ENCODE measurements around the gene PFN2.

Gene PFN2

DNA sequence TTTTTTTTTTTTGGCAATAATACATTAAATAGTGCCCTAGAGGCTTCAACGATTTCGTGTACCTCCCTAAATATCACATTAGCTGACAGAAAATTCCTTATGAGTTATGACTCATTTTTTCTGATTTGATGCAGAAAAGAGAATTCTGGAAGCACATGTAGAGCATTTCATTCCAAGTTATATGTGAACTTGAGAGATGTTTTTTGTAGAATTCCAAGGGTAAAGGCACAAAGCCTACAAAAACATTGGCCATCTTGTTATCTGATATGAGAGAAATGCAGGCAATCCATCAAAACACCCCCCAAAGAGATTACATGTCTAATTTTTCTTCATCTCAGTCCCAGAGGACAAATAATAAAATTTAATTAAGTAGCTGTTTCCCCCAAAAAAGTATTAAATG is 6.7 kb upstream of the PFN2 start:
- no peak for DNase-seq (ENCODE audit: extremely low read depth, low read depth)
- TF ChIP-seq, protein P1, sequence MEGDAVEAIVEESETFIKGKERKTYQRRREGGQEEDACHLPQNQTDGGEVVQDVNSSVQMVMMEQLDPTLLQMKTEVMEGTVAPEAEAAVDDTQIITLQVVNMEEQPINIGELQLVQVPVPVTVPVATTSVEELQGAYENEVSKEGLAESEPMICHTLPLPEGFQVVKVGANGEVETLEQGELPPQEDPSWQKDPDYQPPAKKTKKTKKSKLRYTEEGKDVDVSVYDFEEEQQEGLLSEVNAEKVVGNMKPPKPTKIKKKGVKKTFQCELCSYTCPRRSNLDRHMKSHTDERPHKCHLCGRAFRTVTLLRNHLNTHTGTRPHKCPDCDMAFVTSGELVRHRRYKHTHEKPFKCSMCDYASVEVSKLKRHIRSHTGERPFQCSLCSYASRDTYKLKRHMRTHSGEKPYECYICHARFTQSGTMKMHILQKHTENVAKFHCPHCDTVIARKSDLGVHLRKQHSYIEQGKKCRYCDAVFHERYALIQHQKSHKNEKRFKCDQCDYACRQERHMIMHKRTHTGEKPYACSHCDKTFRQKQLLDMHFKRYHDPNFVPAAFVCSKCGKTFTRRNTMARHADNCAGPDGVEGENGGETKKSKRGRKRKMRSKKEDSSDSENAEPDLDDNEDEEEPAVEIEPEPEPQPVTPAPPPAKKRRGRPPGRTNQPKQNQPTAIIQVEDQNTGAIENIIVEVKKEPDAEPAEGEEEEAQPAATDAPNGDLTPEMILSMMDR (IDR thresholded peaks at IDR 0.05; ENCODE audit: low read depth, low read length, missing control alignments) = no peak
- H3K4me3 ChIP-seq (replicated peaks; ENCODE audit: low read depth, low read length) = no peak overlapping the region

DNA sequence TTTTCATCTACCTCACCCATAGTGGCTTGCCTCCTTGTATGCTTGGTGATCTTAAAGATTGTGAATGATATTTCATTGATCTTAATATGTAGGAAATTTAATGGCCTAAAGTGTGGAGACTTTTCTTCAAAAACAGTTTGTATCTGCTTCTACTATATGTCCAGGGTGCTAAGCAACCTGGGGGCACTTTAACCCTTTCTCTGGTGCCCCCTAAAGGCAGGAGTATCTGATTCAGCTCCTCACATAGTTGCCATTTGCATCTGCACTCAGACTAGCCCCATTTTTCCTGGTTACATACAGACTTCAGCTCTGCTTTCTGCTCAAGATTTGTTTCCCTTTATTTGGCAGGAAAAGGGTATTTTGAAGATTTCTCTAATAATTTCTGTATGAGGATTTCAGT is 5.2 kb upstream of the PFN2 start:
- H3K4me3 ChIP-seq (replicated peaks; ENCODE audit: low read depth, low read length) = no peak overlapping the region
- no peak for DNase-seq (ENCODE audit: extremely low read depth, low read depth)
- TF ChIP-seq, protein P1 (IDR thresholded peaks at IDR 0.05; ENCODE audit: low read depth, low read length, missing control alignments) = peak; percentile 16

DNA sequence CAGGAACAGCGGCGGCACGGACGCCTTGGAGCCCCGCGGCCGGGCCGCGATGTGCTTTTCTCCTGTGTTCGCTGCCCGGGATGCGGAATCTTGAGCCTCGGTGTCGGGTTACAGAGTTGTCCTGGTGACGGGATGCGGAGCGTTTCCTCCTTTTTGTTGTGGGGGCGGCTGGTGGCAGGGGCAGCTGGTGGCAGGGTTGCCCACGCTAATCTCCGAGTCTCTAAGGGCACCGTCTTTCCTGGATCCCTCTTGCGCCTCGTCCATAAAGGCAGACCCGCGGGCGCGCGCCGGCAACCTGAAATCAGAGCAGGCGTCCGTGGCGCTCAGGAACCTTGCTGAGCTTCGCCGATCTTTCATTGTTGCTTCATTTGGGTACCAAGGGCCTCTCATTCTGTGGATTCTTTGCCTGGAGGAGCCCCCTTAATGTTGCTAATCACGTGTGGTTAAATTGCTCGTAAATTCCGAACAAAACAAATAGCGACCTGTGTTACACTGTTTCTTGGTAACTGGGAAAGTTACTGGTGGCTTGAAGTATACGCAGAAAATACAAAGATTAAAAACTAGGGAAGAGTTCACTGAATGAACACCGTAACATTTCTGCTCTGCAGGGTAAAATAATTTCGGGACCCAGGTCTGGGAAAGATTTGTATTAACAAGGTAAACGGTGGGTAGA is 844 bp upstream of the PFN2 start:
- peak overlapping the region; percentile 56 for H3K4me3 ChIP-seq (replicated peaks; ENCODE audit: low read depth, low read length)
- DNase-seq (ENCODE audit: extremely low read depth, low read depth) = no peak

DNA sequence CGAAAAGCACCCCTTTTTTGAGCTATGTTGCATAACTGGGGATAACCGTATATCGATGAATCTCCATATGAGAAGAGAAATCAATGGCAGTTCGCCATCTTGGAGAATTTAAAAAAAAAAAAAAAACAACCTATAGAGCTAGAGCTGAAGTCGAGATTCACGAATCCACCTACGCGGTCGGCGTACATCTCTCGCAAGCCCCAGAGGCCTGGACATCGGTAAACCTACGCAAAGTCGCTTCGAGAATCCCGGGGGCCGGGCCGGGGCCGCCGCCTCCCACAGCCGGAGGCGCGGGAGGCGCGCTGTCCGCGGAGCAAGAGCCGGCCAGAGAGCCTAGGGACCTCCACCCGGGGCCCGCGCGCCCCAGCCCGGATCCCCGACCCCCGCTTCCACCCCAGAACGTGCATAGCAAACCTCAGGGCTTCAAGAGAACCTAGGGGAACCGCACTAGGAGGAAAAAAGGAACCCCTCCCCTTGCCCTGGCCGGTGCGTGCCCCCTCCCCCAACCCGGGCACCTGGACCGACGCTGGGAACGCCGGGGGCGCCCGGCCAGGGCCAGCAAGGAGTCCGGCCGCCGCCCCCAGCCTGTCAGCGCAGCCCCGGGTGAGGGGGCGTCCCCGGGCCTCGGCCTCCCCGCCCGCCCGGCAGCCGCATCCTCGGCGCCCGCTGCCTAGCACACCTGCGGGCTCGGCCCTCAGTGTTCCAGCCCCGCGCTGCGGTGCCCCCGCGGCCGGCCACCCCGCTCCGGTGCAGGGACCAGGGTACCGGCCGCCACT is 567 bp downstream of the PFN2 start:
- H3K4me3 ChIP-seq (replicated peaks; ENCODE audit: low read depth, low read length) = peak overlapping the region; percentile 56
- TF ChIP-seq, protein P1 (IDR thresholded peaks at IDR 0.05; ENCODE audit: low read depth, low read length, missing control alignments) = no peak
- DNase-seq (ENCODE audit: extremely low read depth, low read depth) = no peak

More for the DNA sequence above, 844 bp upstream of the PFN2 start:
- TF ChIP-seq, protein P1 (IDR thresholded peaks at IDR 0.05; ENCODE audit: low read depth, low read length, missing control alignments) = no peak

DNA sequence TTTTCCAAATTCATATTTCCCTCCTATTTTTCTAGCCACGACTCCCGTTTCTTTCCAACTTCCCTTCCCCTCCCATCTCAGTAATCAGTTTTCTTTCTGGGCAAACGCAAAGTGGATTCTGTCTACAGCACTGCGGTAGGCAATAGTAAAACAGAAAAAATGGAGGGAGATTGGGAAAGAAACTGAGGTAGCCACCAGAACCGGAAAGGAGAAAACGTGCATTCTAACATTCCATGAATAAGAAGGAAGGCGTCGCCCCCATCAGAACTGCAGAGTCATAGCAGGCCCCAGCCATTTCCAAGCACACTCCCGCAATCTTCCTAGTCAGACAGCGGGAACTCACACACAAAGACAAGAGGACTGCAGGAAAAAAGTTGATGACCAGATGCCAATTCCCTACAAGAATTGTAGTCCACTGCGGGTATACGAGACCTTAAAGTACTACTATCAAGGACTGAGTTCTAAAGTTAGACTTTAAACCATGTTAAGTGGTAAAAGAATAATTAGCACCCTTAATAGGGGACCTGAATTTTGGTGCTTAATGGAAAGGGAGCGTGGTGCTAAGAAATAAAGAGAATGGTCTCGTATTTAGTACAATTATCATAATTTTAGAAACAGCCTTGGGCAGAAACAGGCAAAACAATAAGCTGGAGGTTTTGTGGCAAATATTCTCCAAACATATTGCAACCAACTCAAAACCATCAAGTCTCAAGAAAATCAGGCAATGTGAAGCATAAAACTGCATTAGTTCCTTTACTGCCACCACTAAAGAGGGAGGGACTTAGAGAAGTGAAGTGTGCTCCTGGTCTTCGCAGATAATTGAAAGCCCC is 1.4 kb downstream of the PFN2 start:
- peak; percentile 54 for DNase-seq (ENCODE audit: extremely low read depth, low read depth)
- TF ChIP-seq, protein P1 (IDR thresholded peaks at IDR 0.05; ENCODE audit: low read depth, low read length, missing control alignments) = no peak
- H3K4me3 ChIP-seq (replicated peaks; ENCODE audit: low read depth, low read length) = peak overlapping the region; percentile 56

DNA sequence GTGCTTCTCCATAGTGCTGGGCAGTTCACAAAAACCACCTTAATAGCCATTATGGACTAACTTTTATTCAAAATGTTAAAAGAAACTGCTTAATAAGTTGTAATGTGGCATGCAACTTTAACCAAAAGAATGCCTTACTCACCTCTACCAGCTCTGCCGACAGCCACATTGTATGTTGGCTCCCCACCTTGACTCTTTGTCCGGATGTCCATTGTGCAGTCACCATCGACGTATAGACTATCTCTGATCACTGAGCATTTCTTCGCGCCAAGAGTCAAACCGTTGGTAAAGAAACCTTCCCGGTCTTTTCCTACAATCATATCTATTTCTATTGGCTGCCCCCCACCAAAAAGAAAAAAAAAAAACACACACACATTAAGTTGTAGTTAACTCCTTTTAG is 2.5 kb downstream of the PFN2 start:
- H3K4me3 ChIP-seq (replicated peaks; ENCODE audit: low read depth, low read length) = peak overlapping the region; percentile 56
- TF ChIP-seq, protein P1 (IDR thresholded peaks at IDR 0.05; ENCODE audit: low read depth, low read length, missing control alignments) = no peak
- DNase-seq (ENCODE audit: extremely low read depth, low read depth) = no peak
